OCI-M1 (cell line): ENCODE measurements around the gene ARHGAP6.

Experiments
- DNase-seq: peaks from one replicate; lab custom pipeline; 2025; lab: John Stamatoyannopoulos, UW

Gene ARHGAP6

DNA sequence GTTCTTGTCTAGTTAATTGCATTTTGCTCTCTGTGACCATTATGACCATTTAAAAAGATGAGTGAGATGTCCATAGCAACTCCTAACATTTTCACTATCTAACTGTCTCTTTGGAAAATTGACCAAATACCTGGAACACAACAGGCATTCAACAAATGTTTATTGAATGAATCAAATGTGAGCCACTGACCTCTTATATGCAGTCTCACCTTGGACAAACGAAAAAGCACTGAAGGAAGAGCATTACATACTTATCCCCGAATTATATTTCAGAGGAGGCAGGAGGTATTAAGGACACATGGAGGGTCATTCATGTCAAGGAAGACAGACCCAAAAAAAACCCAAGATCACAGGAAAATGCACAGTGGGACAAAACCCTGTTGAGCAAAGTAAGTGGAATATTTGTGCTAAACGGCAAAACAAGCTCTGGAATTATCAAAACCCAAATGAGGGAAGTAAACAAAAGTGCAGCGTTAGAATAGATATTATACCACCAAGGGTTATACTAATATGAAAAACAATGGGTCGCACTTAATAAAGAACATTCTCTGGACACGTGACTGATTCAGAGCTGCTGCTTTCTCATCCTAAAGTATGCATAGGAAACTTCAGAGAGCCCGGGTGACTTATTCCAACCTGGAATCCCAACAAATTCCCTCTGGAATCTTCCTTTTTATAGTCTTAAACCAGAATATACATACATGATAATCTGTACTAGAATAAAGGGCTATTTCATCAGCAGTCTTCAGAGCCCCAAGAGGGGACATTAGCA, 240.6 kb downstream of the ARHGAP6 start:
- no peak for DNase-seq

DNA sequence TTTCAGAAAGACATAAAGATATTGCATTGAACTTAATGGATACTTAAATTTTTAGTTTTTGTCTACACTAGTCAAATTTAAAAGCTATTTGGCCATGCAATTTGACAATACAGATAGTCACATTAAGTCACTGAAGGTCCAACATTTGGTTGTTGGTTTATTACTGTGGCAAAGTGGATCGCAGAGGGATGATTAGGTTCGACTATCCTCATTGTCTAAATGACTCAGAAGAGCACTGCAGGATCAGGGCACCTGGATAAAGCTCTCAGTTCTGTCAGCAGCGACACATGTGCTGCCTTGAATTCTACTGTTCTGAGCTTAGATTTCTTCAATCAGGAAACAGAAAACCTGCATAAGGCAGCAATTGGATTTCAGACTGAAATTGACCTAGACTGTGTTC, 241.8 kb downstream of the ARHGAP6 start:
- DNase-seq, result peak; percentile 5

DNA sequence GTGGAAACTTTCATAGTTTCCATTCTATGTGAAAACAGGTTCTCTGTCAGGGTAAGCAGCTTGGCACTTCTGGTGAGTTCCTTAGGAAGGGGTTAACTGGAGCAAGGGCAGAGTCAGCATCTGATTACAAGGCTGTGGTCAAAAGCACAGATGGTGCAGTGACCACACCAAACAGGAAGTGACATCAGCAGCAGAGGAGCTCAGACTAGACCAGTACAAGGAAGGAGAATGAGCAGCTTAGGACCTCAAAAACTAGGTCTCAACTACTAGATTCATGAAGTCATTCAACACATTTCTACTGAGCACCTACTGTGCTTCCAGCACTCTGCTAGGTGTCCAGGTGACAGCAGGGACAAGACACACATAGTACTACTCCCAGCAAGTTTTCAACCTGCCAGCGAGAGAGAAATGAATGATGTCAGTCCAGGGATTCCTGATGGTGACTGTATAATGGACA, 242.3 kb downstream of the ARHGAP6 start:
- DNase-seq, result peak; percentile 91

DNA sequence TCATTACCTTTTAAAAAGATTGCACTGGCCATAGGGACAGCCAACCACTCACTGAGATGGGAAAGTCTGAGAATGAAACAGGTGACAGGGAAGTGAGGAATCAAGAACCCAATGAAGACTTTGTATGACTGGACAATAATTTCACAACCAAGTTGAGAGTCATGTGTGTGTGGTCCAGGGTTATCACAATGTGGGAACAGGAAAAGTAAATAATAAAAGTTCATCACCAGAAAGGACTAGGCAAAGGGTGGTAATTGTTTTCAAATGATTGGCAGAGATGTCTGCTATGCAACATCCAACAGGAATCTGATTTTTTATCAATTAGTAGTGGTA, 243.2 kb downstream of the ARHGAP6 start:
- no peak for DNase-seq

DNA sequence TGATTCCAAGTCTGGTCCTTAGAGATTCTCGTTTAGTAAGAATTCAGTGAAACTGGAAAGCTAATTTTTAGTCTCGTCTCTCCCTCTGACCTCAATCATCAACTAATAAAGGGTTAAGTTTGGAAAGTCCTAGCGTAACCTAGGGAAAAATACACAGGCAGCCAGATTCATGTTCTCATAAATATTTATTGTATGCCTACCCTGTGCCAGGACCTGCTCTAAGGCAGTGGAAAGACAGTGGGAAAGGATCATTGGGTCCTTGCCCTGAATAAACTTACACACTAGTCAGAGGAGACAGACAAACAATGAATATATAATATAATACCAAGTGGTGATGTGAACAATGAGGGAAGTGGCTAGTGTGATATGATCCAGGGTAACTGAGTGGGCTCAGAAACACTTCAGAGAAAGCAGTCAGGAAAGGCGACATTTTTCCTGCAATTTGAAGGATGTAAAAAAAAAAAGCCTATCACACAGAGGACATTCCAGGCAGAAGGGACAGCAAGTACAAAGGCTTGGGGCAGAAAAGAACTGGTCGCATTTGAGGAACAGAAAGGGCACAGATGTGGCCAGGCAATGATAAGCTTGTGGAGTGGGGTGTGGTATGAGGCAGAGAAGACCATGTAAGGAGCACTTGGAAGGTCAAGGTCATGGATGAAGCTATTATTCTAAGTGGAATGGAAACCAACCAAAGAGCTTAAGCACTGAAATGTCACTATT, 243.8 kb downstream of the ARHGAP6 start:
- DNase-seq, result peak; percentile 48

DNA sequence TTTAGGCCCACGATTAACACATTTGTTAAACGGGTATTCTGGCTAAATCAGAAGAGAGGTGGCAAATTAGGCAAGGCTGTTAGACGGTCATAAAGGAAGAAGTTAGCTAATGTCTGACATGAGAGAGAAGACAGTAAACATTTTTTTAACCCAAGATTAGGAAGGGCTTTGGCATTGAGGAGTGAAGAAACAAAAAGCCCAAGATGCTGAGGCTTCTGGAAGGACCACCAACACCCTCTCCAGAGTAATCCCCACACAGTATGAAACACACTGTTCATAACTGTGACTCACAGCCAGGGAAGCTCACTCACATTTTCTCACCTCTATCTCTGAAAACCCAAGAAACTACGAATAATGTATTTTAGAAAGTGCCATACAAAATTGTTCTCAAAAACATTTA, 244.9 kb downstream of the ARHGAP6 start:
- DNase-seq, result no peak

DNA sequence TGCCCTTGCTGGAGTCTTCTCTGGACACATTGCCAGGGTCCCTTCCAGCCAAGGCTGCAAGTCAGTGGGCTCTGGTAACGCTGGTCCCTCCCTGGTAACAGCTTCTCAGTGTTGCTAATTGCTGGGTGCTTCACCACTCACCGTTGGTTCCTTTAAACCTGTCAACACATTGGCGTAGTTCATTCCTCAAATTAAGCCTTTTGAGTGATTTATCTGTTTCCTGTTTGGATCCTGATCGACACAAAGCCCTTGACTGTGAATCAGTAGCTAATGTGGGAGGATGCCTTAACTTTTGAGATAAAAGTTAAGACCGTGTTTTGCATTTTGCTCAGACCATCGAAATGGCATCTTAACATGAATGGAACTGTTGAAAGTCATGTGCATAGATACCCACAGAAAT, 246.6 kb downstream of the ARHGAP6 start:
- DNase-seq, result peak; percentile 23

DNA sequence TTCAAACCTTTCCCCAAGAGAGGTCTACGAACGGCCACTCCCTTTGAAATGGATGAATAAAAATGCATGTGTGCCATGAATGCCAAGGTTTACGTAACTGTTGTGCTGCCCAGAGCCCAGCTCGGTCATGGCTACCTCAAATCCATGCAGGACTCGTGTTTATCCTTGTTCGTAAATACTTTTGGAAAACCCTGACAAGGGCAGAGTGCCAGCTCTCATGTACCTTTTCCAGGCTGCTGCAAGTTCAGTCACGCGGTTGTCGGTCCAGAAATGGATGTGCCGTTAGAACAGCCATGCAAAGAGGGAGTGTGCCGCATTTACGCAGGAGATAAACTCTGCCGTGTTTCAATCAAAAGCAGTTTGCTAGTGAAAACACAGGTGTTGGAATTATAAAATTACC, 249.1 kb downstream of the ARHGAP6 start:
- DNase-seq, result no peak

DNA sequence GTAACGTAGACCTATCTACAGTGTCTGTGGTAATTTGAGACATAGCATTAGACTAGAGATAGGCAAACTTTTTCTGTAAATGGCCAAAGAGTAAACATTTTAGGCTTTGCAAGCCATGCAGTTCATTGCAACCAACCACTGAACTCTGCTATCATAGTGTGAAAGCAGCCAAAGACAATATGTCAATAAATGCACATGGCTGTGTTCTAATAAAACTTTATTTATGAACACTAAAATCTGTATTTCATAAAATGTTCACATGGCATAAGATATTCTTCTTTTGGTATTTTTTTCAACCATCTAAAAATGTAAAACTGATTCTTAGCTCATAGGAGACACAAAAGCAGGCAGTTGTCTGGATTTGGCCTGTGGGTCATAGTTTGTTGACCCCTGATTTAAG, 251.6 kb downstream of the ARHGAP6 start:
- no peak for DNase-seq

DNA sequence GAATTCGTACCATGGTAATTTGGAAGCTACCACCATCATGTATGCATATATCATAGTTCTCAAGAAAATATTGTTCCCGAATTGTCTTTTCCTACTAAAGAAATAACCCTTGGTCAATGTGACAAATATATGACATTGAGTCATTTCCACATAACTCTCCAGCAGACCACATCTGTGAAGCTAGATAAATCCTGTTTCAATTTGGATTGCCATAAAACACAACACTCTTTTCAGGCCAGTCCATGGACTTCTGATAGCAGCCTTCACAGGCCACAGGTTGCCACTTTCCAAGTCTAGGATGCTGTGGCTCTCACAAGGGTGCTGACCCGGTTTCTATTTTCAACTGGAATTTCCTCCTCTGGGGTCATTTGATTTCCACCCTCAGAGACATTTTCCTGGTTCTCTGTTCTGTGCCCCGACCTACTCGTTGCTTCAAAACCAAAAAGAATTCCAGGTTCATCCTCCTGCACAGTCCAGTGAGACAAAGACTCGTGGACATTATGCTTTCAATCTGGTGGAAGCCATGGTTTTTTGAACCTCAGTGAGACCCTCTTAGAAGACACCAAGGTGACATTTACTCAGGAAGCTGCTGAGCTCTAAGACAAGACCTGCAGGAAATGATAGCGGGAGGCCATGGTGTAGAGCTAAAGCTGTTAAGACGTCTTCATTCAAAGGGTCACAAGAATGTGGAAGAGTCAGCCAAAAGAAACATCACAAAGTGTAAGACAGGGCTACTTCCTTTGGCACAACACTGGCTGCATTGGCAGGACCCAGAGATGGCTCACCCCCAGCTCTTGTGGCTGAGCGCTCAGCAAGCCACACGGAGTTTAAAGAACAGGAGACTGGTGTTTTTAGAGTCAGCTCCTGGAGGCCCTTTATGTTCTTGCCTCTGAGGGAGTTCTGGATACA, 252.8 kb downstream of the ARHGAP6 start:
- DNase-seq, result peak; percentile 66

DNA sequence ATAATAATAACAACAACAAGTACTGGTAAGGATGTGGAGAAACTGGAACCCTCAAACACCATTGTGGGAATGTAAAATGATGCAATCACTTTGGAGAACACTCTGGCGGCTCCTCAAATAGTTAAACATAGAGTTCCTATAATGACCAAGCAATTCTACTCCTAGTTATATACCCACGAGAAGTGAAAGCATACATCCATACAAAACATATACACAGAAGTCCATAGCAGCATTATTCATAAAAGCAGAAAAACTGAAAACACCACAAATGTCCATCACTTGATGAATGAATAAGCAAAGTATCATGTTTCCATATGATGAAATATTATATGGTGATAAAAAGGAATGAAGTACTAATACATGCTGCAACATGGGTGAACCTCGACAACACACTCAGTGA, 255.8 kb downstream of the ARHGAP6 start:
- DNase-seq, result no peak

DNA sequence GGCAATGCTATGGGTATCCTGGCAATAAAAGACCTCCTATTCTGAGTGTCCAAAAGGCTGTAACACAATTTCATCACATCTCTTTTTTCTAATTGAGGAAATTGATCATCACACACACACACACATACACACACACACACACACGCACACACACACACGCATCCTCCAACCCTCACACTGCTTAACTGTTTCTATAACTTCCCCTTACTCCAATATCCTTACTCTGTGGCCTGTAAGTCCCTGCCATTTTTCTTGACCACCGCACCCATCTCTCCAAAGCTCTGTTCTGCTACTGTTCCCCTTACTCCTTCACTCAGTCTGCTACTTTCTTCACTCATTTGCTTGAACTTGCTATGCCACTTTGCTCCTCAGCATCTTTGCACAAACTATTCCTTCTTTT, 256.9 kb downstream of the ARHGAP6 start:
- no peak for DNase-seq

DNA sequence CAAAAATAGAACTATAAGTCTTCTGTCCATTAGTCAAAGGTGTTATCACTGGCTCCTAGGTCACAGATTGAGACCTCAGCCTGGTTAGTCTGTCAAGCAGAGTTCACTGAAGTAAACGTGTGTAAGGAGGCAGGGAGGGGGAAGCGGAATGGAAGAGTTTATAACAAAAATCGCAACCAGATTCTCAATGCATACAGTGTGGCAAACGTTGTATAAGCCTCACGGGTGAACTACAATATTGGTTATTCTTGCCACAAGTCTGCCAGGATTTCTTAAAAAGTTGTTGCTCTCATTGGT, 257.7 kb downstream of the ARHGAP6 start:
- no peak for DNase-seq

DNA sequence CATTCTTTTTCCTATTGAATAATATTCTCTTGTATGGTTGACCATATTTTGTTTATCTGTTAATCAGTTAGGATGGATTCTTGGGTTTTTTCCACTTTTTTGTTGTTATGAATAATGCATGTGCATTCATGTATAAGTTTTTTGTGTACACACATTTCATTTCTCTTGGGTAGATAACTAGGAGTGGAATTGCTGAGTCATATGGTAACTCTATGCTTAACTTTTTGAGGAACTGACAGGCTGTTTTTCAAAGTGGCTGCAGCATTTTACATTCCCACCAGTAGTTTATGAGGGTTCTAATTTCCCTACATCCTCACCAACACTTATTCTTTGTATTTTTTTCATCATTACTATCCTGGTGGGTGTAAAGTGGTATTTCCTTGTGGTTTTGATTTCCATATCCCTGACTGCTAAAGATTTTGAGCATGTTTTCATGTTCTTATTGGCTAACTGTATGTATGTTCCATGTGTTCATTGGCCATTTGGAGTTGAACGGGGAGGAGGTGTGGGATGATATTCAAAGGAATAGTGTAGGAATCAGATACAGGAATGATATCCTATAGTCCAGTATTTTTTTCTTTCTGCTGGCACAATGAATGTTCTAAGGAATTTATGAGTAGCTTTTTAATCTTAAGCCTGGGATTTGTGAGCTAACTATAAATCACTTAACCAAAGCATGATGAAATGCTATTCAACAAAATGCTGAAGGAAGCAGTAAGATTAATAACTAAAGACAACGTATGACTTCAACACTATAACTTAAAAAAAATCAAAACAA, 258.2 kb downstream of the ARHGAP6 start:
- peak; percentile 75 for DNase-seq

DNA sequence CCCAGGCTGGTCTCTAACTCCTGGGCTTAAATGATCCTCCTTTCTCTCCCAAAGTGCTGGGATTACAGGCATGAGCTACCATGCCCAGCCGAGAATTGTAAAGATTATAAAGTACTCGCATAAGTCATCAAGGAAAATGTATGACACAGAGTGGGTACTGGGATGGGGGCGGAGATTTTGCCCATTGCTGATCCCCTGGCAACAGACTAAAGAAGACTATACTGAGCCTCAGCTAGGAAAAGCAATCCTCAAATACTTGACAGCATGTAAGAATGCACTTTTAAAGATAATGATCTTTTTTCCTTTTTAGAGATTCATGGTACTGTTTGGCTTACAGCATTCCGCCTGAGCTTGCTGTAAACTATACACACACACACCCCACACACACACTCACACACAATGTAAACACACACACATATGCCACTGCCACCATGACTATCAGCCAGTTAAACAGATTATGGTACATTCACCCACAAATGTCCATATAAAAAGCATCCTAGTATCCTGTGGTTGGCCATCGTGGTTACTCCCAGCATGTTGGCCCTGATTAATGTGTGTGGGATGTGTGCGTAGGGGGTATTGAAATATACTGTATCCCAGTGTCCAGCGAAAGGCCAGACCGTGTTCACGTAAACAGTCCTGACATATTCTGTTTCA, 259.5 kb downstream of the ARHGAP6 start:
- DNase-seq, result no peak

DNA sequence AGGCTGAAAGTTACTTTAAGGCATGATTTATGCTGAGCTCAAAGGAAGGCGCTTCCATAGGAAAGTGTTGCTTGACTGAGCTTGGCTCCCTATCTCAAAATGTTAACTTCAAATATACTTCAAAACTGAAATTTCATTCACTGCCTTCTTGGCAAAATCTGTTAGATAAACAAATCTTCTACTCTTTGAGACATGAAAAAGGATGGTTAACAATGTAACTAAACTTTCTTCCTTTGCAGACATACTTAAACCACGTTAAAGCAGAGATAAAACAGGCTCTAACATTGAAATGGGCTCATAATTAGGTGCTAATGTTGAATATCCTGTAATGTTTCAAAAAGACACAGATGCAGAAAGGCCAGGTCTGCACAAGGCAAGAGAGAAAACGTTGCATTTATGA, 262.1 kb downstream of the ARHGAP6 start:
- no peak for DNase-seq

DNA sequence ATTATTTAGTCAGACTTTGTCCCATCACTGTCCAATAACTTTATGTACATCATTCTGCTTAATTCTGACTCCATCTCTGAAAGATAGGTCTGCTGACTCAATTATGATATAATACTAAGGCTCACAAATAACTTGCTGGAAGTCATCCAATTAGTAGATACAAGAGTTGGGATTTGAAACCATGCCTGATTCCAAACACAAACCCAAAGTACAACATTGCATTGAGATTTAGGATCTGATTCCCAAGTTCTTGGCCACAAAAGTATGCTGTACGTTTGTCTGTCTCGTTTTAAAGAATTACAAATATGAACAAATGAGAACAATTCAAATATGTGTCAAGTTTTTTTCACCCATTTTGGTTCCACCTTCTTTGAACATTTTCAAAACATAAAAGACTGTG, 263.8 kb downstream of the ARHGAP6 start:
- DNase-seq, result no peak

DNA sequence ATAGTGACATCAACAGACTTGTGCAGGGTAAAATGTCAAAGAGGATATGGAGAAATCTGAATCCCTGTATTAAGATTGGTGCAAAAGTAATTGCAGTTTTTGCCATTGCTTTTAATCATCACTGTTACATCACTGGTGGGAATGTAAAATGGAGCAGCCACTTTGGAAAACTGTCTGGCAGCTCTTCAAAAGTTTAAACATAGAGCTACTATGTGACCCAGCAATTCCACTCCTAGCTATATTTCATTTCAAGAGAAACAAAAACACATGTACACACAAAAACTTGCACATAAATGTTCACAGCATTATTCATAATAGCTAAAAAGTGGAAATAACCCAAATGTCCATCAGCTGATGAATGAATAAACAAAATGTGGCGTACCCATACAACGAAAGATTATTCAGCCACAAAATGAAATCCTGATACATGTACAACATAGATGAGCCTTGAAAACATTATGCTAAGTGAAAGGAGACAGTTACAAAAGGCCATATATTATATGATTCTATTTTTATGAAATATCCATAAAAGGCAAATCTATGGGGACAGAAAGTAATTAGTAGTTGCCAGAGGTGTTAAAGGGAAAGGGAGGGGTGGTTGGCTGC, 266.1 kb downstream of the ARHGAP6 start:
- DNase-seq, result no peak

DNA sequence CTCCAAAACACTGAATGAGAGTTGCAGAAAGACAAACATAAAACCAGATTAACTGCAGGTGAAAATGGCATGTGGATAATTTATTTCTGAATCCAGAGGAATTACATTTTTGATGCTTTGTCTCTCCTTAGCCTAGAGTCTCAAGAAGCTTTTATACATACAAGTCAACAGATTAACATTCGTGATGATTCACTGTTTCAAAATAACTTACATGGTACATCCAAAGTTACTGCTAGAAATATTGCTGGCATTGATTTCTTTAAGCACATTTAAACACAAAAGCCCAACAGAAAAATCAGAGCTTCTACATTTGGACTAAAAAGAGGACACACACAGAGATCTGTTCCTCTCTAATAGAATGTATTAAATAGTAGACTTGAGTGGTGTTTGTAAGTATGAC, 266.9 kb downstream of the ARHGAP6 start:
- no peak for DNase-seq

DNA sequence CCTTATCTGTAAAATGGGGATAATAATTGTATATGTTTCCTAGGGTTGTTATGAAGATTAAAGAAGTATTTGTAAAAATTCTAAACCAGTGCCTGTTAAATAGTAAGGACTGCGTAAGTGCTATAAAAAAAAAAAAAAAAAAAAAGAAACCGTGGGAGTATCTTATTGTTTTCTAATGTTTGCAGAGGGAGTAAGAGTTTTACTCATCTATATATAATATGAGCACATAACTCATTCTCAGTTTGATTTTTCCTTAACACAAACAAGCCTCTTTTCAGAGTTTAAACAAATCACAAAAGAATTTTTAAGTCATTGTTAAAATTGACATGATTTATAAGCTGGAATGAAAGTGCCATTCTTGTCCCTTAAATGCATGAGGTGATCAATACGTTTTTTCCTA, 267.6 kb downstream of the ARHGAP6 start:
- DNase-seq, result no peak

DNA sequence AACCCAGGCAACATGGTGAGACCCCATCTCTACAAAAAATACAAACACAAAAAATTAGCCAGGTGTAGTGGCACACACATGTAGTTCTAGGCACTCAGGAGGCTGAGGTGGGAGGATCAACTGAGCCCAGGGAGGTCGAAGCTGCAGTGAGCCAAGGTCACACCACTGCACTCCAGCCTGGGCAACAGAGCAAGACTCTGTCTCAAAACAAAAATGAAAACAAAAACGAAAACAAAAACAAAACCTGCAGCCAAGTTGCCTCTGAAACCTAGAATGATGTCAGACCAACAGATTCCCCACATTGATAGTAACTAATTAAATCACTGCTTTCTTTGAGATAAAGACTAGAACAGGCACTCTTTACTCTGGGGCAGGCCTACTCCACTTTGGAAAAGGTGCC, 268.0 kb downstream of the ARHGAP6 start:
- no peak for DNase-seq
